Karpas-422 (cell line): ENCODE measurements around the gene SENP3. TPM values are rescaled to one million over a fixed set of nuclear protein-coding genes. Genes with fewer than 3 reads are reported as not detected.
A peak's percentile ranks its signal among the peaks of the same experiment; 100 is the strongest.

ENCODE experiments used
- DNase-seq: peaks from one replicate; pipeline ENCODE4 v3.0.0-alpha.2; 2015
- H2AFZ ChIP-seq: fragments of 200-600 bp; sonication (generic); 2 replicates; pipeline ENCODE4 v1.6.1; 2014; ENCODE audit warnings: antibody characterized with exemption, low read length, mixed read lengths
- H3K27ac ChIP-seq: fragments of 200-600 bp; sonication (generic); 2 replicates; pipeline ENCODE4 v1.5.1; 2014; ENCODE audit warnings: mild to moderate bottlenecking, low read length, moderate library complexity
- H3K27me3 ChIP-seq: fragments of 200-600 bp; sonication (generic); 2 replicates; pipeline ENCODE4 v1.6.1; 2014; ENCODE audit warnings: low read length, mixed read lengths
- H3K36me3 ChIP-seq: fragments of 200-600 bp; sonication (generic); 2 replicates; pipeline ENCODE4 v1.6.1; 2014; ENCODE audit warnings: low read length, mixed read lengths; ENCODE audit not compliant: insufficient read depth
- H3K4me1 ChIP-seq: fragments of 200-600 bp; sonication (generic); 2 replicates; pipeline ENCODE4 v1.6.1; 2014; ENCODE audit warnings: mild to moderate bottlenecking, low read length, mixed read lengths
- H3K4me2 ChIP-seq: fragments of 200-600 bp; sonication (generic); 2 replicates; pipeline ENCODE4 v1.6.1; 2014; ENCODE audit warnings: low read length, low read depth, mild to moderate bottlenecking; ENCODE audit not compliant: poor library complexity, severe bottlenecking
- H3K4me3 ChIP-seq: fragments of 200-600 bp; sonication (generic); 2 replicates; pipeline ENCODE4 v1.5.1; 2014; ENCODE audit warnings: mild to moderate bottlenecking, antibody characterized with exemption, low read length, mixed read lengths
- H3K79me2 ChIP-seq: fragments of 200-600 bp; sonication (generic); 2 replicates; pipeline ENCODE4 v1.6.1; 2014; ENCODE audit warnings: mild to moderate bottlenecking, low read length, mixed read lengths
- H3K9ac ChIP-seq: fragments of 200-600 bp; sonication (generic); 2 replicates; pipeline ENCODE4 v1.6.0; 2014; ENCODE audit warnings: low read length
- H3K9me2 ChIP-seq: fragments of 200-600 bp; sonication (generic), shearing (Covaris generic); replicated peaks from 2 replicates; pipeline ENCODE4 v1.6.0; 2014; ENCODE audit warnings: mild to moderate bottlenecking, low read length, moderate library complexity; ENCODE audit not compliant: insufficient read depth
- H3K9me3 ChIP-seq: fragments of 300-700, 200-600 bp; sonication (generic); 2 replicates; pipeline ENCODE4 v1.6.1; 2014; ENCODE audit warnings: low read length, mixed read lengths
- H4K20me1 ChIP-seq: fragments of 200-600 bp; sonication (generic); 2 replicates; pipeline ENCODE4 v1.6.1; 2014; ENCODE audit warnings: mild to moderate bottlenecking, antibody characterized with exemption, low read length, low read depth; ENCODE audit not compliant: insufficient read depth
- total RNA-seq: library from RNA; depleted of rRNA; stranded (reverse); fragments of >200 nt; shearing (Covaris generic); gene quantifications from 2 replicates; pipeline ENCODE4 v1.2.3, GENCODE V29; 2014; ENCODE audit warnings: low replicate concordance

Gene SENP3
- total RNA-seq, 1 experiment from 2014 or later, result 62.8 TPM

GRCh38 chr17:7558544-7559319, 3.0 kb upstream of the SENP3 start, which contains the start of gene TNFSF13:
TNFSF13 (plus strand) TSS chr17:7558750; CDS start chr17:7559040, 290 bp downstream.
- no peak within 1 kb of the TSS for H2AFZ ChIP-seq
- H4K20me1 ChIP-seq, result peaks cover 3% of the 10 kb centered on the region; the same call in 1 of the 2 replicates
- H3K9ac ChIP-seq, result peak within 1 kb of the TSS; percentile 38
- no peaks in the 10 kb centered on the region for H3K9me2 ChIP-seq
- no peak within 1 kb of the TSS for H3K27ac ChIP-seq
- peaks cover 38% of the 10 kb centered on the region for H3K4me1 ChIP-seq
- peaks cover 27% of the 10 kb centered on the region for H3K79me2 ChIP-seq
- peak within 1 kb of the TSS; percentile 28 for H3K4me2 ChIP-seq
- no peak within 1 kb of the TSS for H3K4me3 ChIP-seq
- DNase-seq, result no peak
- peaks cover 5% of the 10 kb centered on the region; the same call in 1 of the 2 replicates for H3K36me3 ChIP-seq
- H3K27me3 ChIP-seq, result no peaks in the 10 kb centered on the region
- no peaks in the 10 kb centered on the region for H3K9me3 ChIP-seq

- H2AFZ ChIP-seq, result no peak overlapping the region
- H3K9me2 ChIP-seq, result no peaks in the 10 kb centered on the region
- H4K20me1 ChIP-seq, result peaks cover 3% of the 10 kb centered on the region; the same call in 1 of the 2 replicates
- peaks cover 11% of the 10 kb centered on the region for H3K36me3 ChIP-seq
- peaks cover 35% of the 10 kb centered on the region for H3K79me2 ChIP-seq
- peaks cover 44% of the 10 kb centered on the region for H3K4me1 ChIP-seq
- no peaks in the 10 kb centered on the region for H3K27me3 ChIP-seq
- H3K9ac ChIP-seq, result no peak overlapping the region
- peak overlapping the region; percentile 88 for H3K4me2 ChIP-seq
- no peak for DNase-seq
- H3K27ac ChIP-seq, result no peak overlapping the region
- no peaks in the 10 kb centered on the region for H3K9me3 ChIP-seq
- no peak overlapping the region for H3K4me3 ChIP-seq
These were observed 2.2 kb upstream of the SENP3 start for GRCh38 chr17:7559320-7560171.

DNA sequence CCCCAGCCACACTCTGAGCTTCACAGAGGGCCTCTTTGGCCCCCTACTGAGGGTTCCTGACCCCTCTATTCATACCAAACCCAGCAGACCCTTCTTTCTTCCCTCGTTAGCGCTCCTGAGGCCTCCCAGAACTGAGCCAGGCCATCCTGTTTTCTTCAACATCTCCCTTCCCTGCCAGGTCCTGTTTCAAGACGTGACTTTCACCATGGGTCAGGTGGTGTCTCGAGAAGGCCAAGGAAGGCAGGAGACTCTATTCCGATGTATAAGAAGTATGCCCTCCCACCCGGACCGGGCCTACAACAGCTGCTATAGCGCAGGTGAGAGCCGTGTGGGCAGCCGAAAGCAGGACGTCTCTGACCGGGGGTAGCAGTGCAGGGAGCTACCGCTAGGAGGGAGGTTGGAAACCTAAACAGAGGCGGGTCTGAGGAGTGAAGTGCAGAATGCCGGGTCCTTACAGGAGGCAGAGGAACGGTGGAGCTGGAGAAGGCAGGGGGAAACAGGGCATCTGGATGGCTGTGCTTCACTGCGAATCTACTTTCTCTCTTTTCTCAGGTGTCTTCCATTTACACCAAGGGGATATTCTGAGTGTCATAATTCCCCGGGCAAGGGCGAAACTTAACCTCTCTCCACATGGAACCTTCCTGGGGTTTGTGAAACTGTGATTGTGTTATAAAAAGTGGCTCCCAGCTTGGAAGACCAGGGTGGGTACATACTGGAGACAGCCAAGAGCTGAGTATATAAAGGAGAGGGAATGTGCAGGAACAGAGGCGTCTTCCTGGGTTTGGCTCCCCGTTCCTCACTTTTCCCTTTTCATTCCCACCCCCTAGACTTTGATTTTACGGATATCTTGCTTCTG, 1.3 kb upstream of the SENP3 start:
- Histone ChIP-seq H3K9ac (peak overlapping the region; percentile 87), H2AFZ (no peak overlapping the region), H3K9me3 (no peaks in the 10 kb centered on the region)

DNA sequence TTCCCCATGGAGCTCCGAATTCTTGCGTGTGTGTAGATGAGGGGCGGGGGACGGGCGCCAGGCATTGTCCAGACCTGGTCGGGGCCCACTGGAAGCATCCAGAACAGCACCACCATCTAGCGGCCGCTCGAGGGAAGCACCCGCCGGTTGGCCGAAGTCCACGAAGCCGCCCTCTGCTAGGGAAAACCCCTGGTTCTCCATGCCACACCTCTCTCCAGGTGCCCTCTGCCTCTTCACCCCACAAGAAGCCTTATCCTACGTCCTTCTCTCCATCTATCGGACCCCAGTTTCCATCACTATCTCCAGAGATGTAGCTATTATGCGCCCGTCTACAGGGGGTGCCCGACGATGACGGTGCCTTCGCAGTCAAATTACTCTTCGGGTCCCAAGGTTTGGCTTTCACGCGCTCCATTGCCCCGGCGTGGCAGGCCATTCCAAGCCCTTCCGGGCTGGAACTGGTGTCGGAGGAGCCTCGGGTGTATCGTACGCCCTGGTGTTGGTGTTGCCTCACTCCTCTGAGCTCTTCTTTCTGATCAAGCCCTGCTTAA, 617 bp upstream of the SENP3 start:
- peak overlapping the region; percentile 81 for H3K27ac ChIP-seq
- peaks cover 48% of the 10 kb centered on the region for H3K79me2 ChIP-seq
- peak overlapping the region; percentile 88 for H3K4me2 ChIP-seq
- peaks cover 10% of the 10 kb centered on the region; the same call in 1 of the 2 replicates for H4K20me1 ChIP-seq
- peak overlapping the region; percentile 92 for H2AFZ ChIP-seq
- DNase-seq, result peak; percentile 92
- H3K9me2 ChIP-seq, result no peaks in the 10 kb centered on the region
- peaks cover 24% of the 10 kb centered on the region for H3K36me3 ChIP-seq
- peaks cover 44% of the 10 kb centered on the region for H3K4me1 ChIP-seq
- no peaks in the 10 kb centered on the region for H3K9me3 ChIP-seq
- H3K4me3 ChIP-seq, result peak overlapping the region; percentile 86
- peak overlapping the region; percentile 87 for H3K9ac ChIP-seq
- no peaks in the 10 kb centered on the region for H3K27me3 ChIP-seq

More for the DNA sequence above, 1.3 kb upstream of the SENP3 start:
- H3K36me3 ChIP-seq, result peaks cover 19% of the 10 kb centered on the region
- H3K27me3 ChIP-seq, result no peaks in the 10 kb centered on the region
- H3K4me1 ChIP-seq, result peaks cover 44% of the 10 kb centered on the region
- no peak overlapping the region for H3K27ac ChIP-seq
- H3K4me2 ChIP-seq, result peak overlapping the region; percentile 88
- H3K9me2 ChIP-seq, result no peaks in the 10 kb centered on the region
- DNase-seq, result peak; percentile 88
- H3K4me3 ChIP-seq, result peak overlapping the region; percentile 86
- peaks cover 9% of the 10 kb centered on the region; the same call in 1 of the 2 replicates for H4K20me1 ChIP-seq
- peaks cover 43% of the 10 kb centered on the region for H3K79me2 ChIP-seq

- Histone ChIP-seq H3K4me1 (peaks cover 44% of the 10 kb centered on the region), H3K9me2 (no peaks in the 10 kb centered on the region), H3K4me2 (peak overlapping the region; percentile 88), H3K27me3 (no peaks in the 10 kb centered on the region), H3K36me3 (peaks cover 31% of the 10 kb centered on the region), H3K27ac (peak overlapping the region; percentile 62), H3K4me3 (peak overlapping the region; percentile 86), H3K79me2 (peaks cover 48% of the 10 kb centered on the region), H3K9ac (peak overlapping the region; percentile 87), H2AFZ (no peak overlapping the region), H4K20me1 (peaks cover 10% of the 10 kb centered on the region; the same call in 1 of the 2 replicates), H3K9me3 (no peaks in the 10 kb centered on the region)
- DNase-seq, result peak; percentile 72
These were observed 488 bp downstream of the SENP3 start for GRCh38 chr17:7562208-7562605.

- Histone ChIP-seq H2AFZ (no peak overlapping the region), H3K9ac (peak overlapping the region; percentile 87), H3K4me3 (peak overlapping the region; percentile 86), H3K4me1 (peaks cover 38% of the 10 kb centered on the region), H3K27ac (peak overlapping the region; percentile 62; the same call in 1 of the 2 replicates), H4K20me1 (peaks cover 10% of the 10 kb centered on the region; the same call in 1 of the 2 replicates), H3K9me2 (no peaks in the 10 kb centered on the region), H3K27me3 (no peaks in the 10 kb centered on the region), H3K36me3 (peaks cover 35% of the 10 kb centered on the region), H3K4me2 (peak overlapping the region; percentile 88), H3K9me3 (no peaks in the 10 kb centered on the region), H3K79me2 (peaks cover 48% of the 10 kb centered on the region)
- DNase-seq, result no peak
These were observed 1.6 kb downstream of the SENP3 start for GRCh38 chr17:7563115-7563869.

GRCh38 chr17:7569571-7569970, 7.9 kb downstream of the SENP3 start:
- H3K27me3 ChIP-seq, result no peaks in the 10 kb centered on the region
- no peak overlapping the region for H3K27ac ChIP-seq
- H3K9me3 ChIP-seq, result no peaks in the 10 kb centered on the region
- H3K36me3 ChIP-seq, result peaks cover 50% of the 10 kb centered on the region
- H4K20me1 ChIP-seq, result peaks cover 24% of the 10 kb centered on the region
- no peak overlapping the region for H3K4me2 ChIP-seq
- H3K9ac ChIP-seq, result no peak overlapping the region
- no peak for DNase-seq
- peaks cover 15% of the 10 kb centered on the region for H3K4me1 ChIP-seq
- no peak overlapping the region for H2AFZ ChIP-seq
- peaks cover 42% of the 10 kb centered on the region for H3K79me2 ChIP-seq
- no peaks in the 10 kb centered on the region for H3K9me2 ChIP-seq
- H3K4me3 ChIP-seq, result no peak overlapping the region
